Fibroblast of skin of scalp (primary cell): ENCODE measurements around the gene RMI1.
"Not testable (repeated sequence)": the region's sequence is repeated elsewhere in the genome, so short reads cannot be mapped to it uniquely, and the experiment has no call there.

Experiments
- DNase-seq: peaks from one replicate; pipeline ENCODE4 v3.0.0-alpha.2; 2013

The RMI1 gene

DNA sequence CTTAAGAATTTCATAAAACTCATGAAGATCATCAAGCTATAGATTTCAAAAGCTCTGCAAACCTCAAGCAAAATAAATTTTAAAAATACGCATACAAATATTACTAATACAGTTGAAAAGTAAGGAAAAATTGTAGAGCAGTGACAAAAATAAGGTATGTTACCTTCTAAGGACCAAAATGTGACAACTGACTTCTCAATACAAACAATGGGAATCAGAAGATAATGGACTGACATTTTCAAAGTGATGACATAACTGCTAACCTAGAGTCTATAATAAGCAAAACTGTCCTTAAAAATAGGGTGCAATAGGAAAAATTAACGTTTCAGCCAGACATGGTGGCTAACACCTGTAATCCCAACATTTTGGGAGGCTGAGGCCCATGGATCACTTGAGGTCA lies 27.1 kb downstream of the RMI1 start:
- DNase-seq = no peak

DNA sequence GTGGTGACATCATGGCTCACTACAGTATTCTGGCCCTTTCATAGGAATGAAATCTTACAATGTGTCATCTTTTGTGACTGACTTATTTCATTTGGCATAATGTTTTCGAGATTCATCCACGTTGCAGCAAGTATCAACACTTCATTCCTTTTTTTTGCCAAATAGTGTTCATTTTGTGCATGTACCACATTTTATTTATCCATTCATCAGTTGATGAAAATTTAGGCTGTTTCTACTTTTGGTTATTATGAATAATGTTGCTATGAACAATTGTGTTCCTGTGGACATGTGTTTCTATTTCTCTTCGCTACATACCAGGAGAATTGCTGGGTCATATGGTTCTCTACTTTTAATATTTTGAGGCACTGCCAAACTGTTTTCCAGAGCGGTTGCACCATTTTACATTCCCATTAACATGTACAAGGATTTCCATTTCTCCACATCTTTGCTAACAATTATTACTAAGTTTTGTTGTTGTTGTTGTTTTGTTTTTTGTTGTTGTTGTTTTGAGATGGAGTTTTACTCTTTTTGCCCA lies 43.5 kb downstream of the RMI1 start:
- no peak for DNase-seq

DNA sequence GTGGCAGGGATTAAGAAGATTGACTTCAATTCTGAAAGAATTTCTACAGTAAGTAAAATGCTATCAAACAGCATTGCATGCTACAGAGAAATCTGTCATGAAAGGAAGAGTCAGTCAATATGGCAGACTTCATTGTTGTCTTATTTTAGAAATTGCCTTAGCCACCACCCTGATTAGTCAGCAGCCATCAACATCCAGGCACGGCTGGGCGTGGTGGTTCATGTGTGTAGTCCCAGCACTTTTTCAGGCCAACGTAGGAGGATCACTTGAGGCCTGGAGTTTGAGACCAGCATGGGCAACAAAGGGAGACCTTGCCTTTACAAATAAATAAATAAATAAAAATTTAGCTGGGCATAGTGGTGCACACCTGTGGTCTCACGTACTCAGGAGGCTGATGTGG lies 46.6 kb downstream of the RMI1 start:
- DNase-seq = no peak

DNA sequence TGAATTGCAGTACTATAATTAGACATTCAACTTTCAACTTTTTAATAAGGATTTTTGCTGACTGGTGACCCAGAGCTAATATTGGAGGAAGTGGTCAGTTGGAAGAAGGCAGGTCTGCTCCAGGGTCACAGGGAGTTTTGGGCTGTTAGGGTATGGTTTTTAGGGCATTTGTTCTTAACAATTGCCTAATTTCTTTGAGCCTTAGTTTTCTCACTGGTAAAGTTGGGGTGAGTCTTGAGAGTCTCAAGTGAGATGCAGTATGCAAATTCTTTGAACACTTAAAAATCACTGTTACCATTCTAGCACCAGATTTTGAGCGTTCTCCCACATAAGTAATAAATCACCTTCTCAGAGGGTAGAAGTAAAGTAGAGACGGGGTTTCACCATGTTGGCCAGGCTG lies 50.9 kb downstream of the RMI1 start:
- DNase-seq = no peak

DNA sequence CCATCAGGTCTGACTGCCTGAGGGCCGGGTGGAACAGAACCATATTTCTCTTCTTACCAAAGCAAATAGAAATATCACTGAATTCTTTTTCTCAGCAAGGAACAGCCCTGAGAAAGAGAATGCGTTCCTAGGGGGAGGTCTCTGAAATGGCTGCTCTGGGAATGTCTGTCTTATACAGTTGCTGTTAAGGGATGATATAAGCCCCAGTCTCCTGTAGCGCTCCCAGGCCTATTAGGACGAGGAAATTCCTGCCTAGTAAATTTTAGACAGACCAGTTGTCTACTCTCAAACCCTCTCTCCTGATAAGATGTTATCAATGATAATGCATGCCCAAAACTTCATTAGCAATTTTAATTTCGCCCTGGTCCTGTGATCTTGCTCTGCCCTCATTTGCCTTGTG lies 61.3 kb downstream of the RMI1 start:
- not testable (repeated sequence) for DNase-seq

DNA sequence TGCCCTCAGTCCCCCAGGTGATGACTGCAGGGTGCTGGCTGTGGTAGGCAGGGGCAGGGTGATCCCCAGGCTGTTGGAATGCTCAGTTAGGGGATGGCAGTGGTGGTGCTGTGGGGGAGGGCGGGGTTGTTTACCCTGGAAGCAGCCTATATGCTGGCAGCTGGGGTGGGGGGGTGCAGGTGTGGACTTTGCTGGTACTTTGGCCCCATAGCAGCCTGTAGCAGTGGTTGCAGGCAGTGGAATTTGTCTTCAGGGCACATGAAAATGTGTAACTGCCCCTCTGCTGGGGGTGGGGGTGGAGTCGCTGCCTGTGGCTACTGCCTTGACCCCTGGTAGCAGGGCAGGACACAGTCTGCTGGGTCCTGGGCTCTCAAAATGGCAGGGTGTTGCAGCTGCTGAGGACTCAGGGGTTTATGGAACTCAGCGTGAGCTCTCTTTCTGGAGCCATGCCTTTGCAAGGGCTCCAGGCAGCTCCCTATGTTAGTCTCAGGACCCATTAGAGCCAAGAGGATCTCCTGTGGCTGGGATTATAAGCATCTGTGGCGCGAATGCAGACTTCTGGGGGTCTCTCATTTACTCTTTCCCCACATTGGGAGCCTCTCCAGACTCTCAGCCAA lies 65.0 kb downstream of the RMI1 start:
- no peak for DNase-seq
